Activated CD8-positive, alpha-beta memory T cell treated with anti-CD3 and anti-CD28 coated beads, Interleukin-2, amount 10 ng/mL, durations not matched to agents 7 days and 5 days (primary cell): ENCODE measurements around the gene SORBS1. TPM values are rescaled to one million over a fixed set of nuclear protein-coding genes. Genes with fewer than 3 reads are reported as not detected.

Source experiments
- ATAC-seq: fragments of 150-1000 bp; cut with Tn5 transposase; one replicate; pipeline ENCODE4 v1.10.0; 2021; ENCODE audit warnings: moderate library complexity
- CTCF ChIA-PET: fragments of 350-600 bp; sonication (Branson Sonifier 250); formaldehyde crosslinking; loops from one replicate; lab custom pipeline; 2021; ENCODE audit warnings: antibody characterized with exemption; lab: Charles Lee
- DNase-seq: peaks from one replicate; pipeline ENCODE4 v3.0.0-alpha.2; 2020
- H3K27ac Mint-ChIP-seq: one replicate; pipeline ENCODE4 v1.8.0; 2021; ENCODE audit warnings: mild to moderate bottlenecking, mixed read lengths
- H3K27me3 Mint-ChIP-seq: one replicate; pipeline ENCODE4 v1.8.0; 2021; ENCODE audit warnings: mixed read lengths
- H3K36me3 Mint-ChIP-seq: one replicate; pipeline ENCODE4 v1.8.0; 2021; ENCODE audit warnings: mild to moderate bottlenecking, mixed read lengths
- H3K4me1 Mint-ChIP-seq: one replicate; pipeline ENCODE4 v1.8.0; 2021; ENCODE audit warnings: mixed read lengths
- H3K4me3 Mint-ChIP-seq: one replicate; pipeline ENCODE4 v1.8.0; 2021; ENCODE audit warnings: mild to moderate bottlenecking, moderate library complexity, mixed read lengths
- H3K9me3 Mint-ChIP-seq: one replicate; pipeline ENCODE4 v1.8.0; 2022; ENCODE audit warnings: low read depth, mixed read lengths
- total RNA-seq, 2 experiments: library from RNA; stranded (reverse); gene quantifications; one replicate each; pipeline ENCODE4 v1.2.3, GENCODE V29; 2021

SORBS1 gene
- total RNA-seq, 2 experiments from 2014 or later: 0.47 to 0.89 TPM

- no peaks in the 10 kb centered on the region for H3K36me3 Mint-ChIP-seq
- no peak overlapping the region for H3K27ac Mint-ChIP-seq
- CTCF ChIA-PET: interaction anchor here (0.9 to 6.7 kb wide), 9 partner anchors 8 to 262 kb away, joined by 3 to 85 read pairs (median 13); partner anchors contain the start of gene TCTN3
- H3K9me3 Mint-ChIP-seq: no peaks in the 10 kb centered on the region
- peaks cover 6% of the 10 kb centered on the region for H3K4me1 Mint-ChIP-seq
- peaks cover 6% of the 10 kb centered on the region for H3K27me3 Mint-ChIP-seq
- no peak overlapping the region for H3K4me3 Mint-ChIP-seq
- DNase-seq (no peak), ATAC-seq (no peak)
These were observed 129.2 kb downstream of the SORBS1 start for GRCh38 chr10:95431900-95432342.

GRCh38 chr10:95430231-95430951 is 130.8 kb downstream of the SORBS1 start:
- H3K27ac Mint-ChIP-seq: no peak overlapping the region
- peaks cover 17% of the 10 kb centered on the region for H3K27me3 Mint-ChIP-seq
- CTCF ChIA-PET: interaction anchor here (0.6 to 6.7 kb wide), 35 partner anchors 10 to 434 kb away, joined by 3 to 85 read pairs (median 4); partner anchors contain the start of gene TCTN3
- DNase-seq (peak; percentile 55), ATAC-seq (peak; percentile 93)
- no peaks in the 10 kb centered on the region for H3K36me3 Mint-ChIP-seq
- H3K9me3 Mint-ChIP-seq: no peaks in the 10 kb centered on the region
- H3K4me3 Mint-ChIP-seq: no peak overlapping the region
- peaks cover 6% of the 10 kb centered on the region for H3K4me1 Mint-ChIP-seq

GRCh38 chr10:95429639-95430038 is 131.5 kb downstream of the SORBS1 start:
- H3K27me3 Mint-ChIP-seq: peaks cover 21% of the 10 kb centered on the region
- no peak overlapping the region for H3K27ac Mint-ChIP-seq
- DNase-seq: no peak

GRCh38 chr10:95428701-95429100 is 132.5 kb downstream of the SORBS1 start:
- CTCF ChIA-PET: interaction anchor here (1.0 to 6.7 kb wide), 7 partner anchors 11 to 174 kb away, joined by 4 to 85 read pairs (median 33); no protein-coding TSS in a partner anchor
- no peak for ATAC-seq
- H3K27ac Mint-ChIP-seq: no peak overlapping the region

More at GRCh38 chr10:95429639-95430038, 131.5 kb downstream of the SORBS1 start:
- no peak for ATAC-seq
- Mint-ChIP-seq H3K4me1 (peaks cover 6% of the 10 kb centered on the region), H3K9me3 (no peaks in the 10 kb centered on the region), H3K36me3 (no peaks in the 10 kb centered on the region), H3K4me3 (no peak overlapping the region)
- CTCF ChIA-PET: interaction anchor here (0.7 to 6.7 kb wide), 16 partner anchors 10 to 435 kb away, joined by 3 to 85 read pairs (median 6); no protein-coding TSS in a partner anchor

GRCh38 chr10:95426482-95426881 is 134.7 kb downstream of the SORBS1 start:
- Mint-ChIP-seq H3K4me1 (no peaks in the 10 kb centered on the region), H3K4me3 (no peak overlapping the region), H3K27ac (no peak overlapping the region), H3K27me3 (peaks cover 21% of the 10 kb centered on the region), H3K9me3 (no peaks in the 10 kb centered on the region), H3K36me3 (no peaks in the 10 kb centered on the region)
- DNase-seq (no peak), ATAC-seq (no peak)
- CTCF ChIA-PET: interaction anchor here (0.6 to 6.7 kb wide), 3 partner anchors 36 to 176 kb away, joined by 3 to 85 read pairs (median 10); no protein-coding TSS in a partner anchor

More at GRCh38 chr10:95428701-95429100, 132.5 kb downstream of the SORBS1 start:
- H3K4me1 Mint-ChIP-seq: peaks cover 6% of the 10 kb centered on the region
- H3K4me3 Mint-ChIP-seq: no peak overlapping the region
- no peaks in the 10 kb centered on the region for H3K36me3 Mint-ChIP-seq
- H3K27me3 Mint-ChIP-seq: peaks cover 21% of the 10 kb centered on the region
- H3K9me3 Mint-ChIP-seq: no peaks in the 10 kb centered on the region
- DNase-seq: no peak

- Mint-ChIP-seq H3K4me3 (no peak overlapping the region), H3K27me3 (peaks cover 21% of the 10 kb centered on the region), H3K27ac (no peak overlapping the region), H3K4me1 (no peaks in the 10 kb centered on the region), H3K9me3 (no peaks in the 10 kb centered on the region), H3K36me3 (no peaks in the 10 kb centered on the region)
- no peak for ATAC-seq
- no peak for DNase-seq
- CTCF ChIA-PET: interaction anchor here (0.6 to 6.7 kb wide), 4 partner anchors 35 to 179 kb away, joined by 3 to 85 read pairs (median 6); no protein-coding TSS in a partner anchor
These were observed 135.3 kb downstream of the SORBS1 start for GRCh38 chr10:95425592-95426465.

- H3K36me3 Mint-ChIP-seq: no peaks in the 10 kb centered on the region
- no peak overlapping the region for H3K27ac Mint-ChIP-seq
- no peaks in the 10 kb centered on the region for H3K9me3 Mint-ChIP-seq
- DNase-seq: no peak
- no peak overlapping the region for H3K4me3 Mint-ChIP-seq
- peaks cover 23% of the 10 kb centered on the region for H3K27me3 Mint-ChIP-seq
- no peaks in the 10 kb centered on the region for H3K4me1 Mint-ChIP-seq
- CTCF ChIA-PET: interaction anchor here (1.7 kb wide), 1 partner anchor 15 kb away, joined by 6 read pairs; no protein-coding TSS in a partner anchor
- ATAC-seq: no peak
These were observed 137.8 kb downstream of the SORBS1 start for GRCh38 chr10:95423164-95424005.

GRCh38 chr10:95422233-95422632 is 138.9 kb downstream of the SORBS1 start:
- peaks cover 19% of the 10 kb centered on the region for H3K27me3 Mint-ChIP-seq

GRCh38 chr10:95421782-95422181 is 139.4 kb downstream of the SORBS1 start:
- H3K36me3 Mint-ChIP-seq: no peaks in the 10 kb centered on the region
- DNase-seq (no peak), ATAC-seq (no peak)
- CTCF ChIA-PET: no interaction called here
- no peaks in the 10 kb centered on the region for H3K9me3 Mint-ChIP-seq
- H3K4me3 Mint-ChIP-seq: no peak overlapping the region
- H3K4me1 Mint-ChIP-seq: no peaks in the 10 kb centered on the region
- H3K27ac Mint-ChIP-seq: no peak overlapping the region
- H3K27me3 Mint-ChIP-seq: peaks cover 18% of the 10 kb centered on the region

More at GRCh38 chr10:95422233-95422632, 138.9 kb downstream of the SORBS1 start:
- no peaks in the 10 kb centered on the region for H3K4me1 Mint-ChIP-seq
- DNase-seq (no peak), ATAC-seq (no peak)
- no peaks in the 10 kb centered on the region for H3K9me3 Mint-ChIP-seq
- CTCF ChIA-PET: interaction anchor here (1.7 kb wide), 1 partner anchor 16 kb away, joined by 6 read pairs; no protein-coding TSS in a partner anchor
- no peak overlapping the region for H3K27ac Mint-ChIP-seq
- no peak overlapping the region for H3K4me3 Mint-ChIP-seq
- no peaks in the 10 kb centered on the region for H3K36me3 Mint-ChIP-seq

GRCh38 chr10:95419399-95419798 is 141.8 kb downstream of the SORBS1 start:
- Mint-ChIP-seq H3K27ac (no peak overlapping the region), H3K4me3 (no peak overlapping the region), H3K9me3 (no peaks in the 10 kb centered on the region), H3K4me1 (no peaks in the 10 kb centered on the region), H3K36me3 (no peaks in the 10 kb centered on the region), H3K27me3 (peaks cover 6% of the 10 kb centered on the region)
- CTCF ChIA-PET: interaction anchor here (0.9 to 2.1 kb wide), 3 partner anchors 12 to 14 kb away, joined by 3 to 10 read pairs (median 5); no protein-coding TSS in a partner anchor
- ATAC-seq (no peak), DNase-seq (no peak)

- ATAC-seq (no peak), DNase-seq (no peak)
- Mint-ChIP-seq H3K27ac (no peak overlapping the region), H3K4me1 (no peaks in the 10 kb centered on the region), H3K9me3 (no peaks in the 10 kb centered on the region), H3K27me3 (peaks cover 6% of the 10 kb centered on the region), H3K4me3 (no peak overlapping the region), H3K36me3 (no peaks in the 10 kb centered on the region)
- CTCF ChIA-PET: interaction anchor here (1.2 kb wide), 1 partner anchor 13 kb away, joined by 6 read pairs; no protein-coding TSS in a partner anchor
These were observed 144.2 kb downstream of the SORBS1 start for GRCh38 chr10:95416973-95417372.

GRCh38 chr10:95416270-95416669 is 144.9 kb downstream of the SORBS1 start:
- no peaks in the 10 kb centered on the region for H3K4me1 Mint-ChIP-seq
- peaks cover 9% of the 10 kb centered on the region for H3K27me3 Mint-ChIP-seq
- DNase-seq (no peak), ATAC-seq (no peak)
- CTCF ChIA-PET: interaction anchor here (1.2 kb wide), 1 partner anchor 14 kb away, joined by 6 read pairs; no protein-coding TSS in a partner anchor
- no peaks in the 10 kb centered on the region for H3K9me3 Mint-ChIP-seq
- no peaks in the 10 kb centered on the region for H3K36me3 Mint-ChIP-seq
- no peak overlapping the region for H3K4me3 Mint-ChIP-seq
- H3K27ac Mint-ChIP-seq: no peak overlapping the region
